HCT116 (cell line): ENCODE measurements around the gene PLEKHM3. TPM values are rescaled to one million over a fixed set of nuclear protein-coding genes. Genes with fewer than 3 reads are reported as not detected.

Source experiments
- ATAC-seq: fragments of 200-7000 bp; cut with Tn5 transposase; 2 replicates; pipeline ENCODE4 v1.9.1; 2020; ENCODE audit warnings: mild to moderate bottlenecking, moderate library complexity
- BruUV-seq: library from RNA; stranded (reverse); fragments of 400-500 nt; replicated peaks from 2 replicates; lab custom pipeline; 2021; lab: Mats Ljungman, UMichigan
- CTCF ChIA-PET: fragments of 300-600 bp; sonication (Branson Sonifier 250); formaldehyde crosslinking; loops from one replicate; lab custom pipeline; 2021; ENCODE audit warnings: antibody characterized with exemption; lab: Charles Lee
- POLR2A ChIA-PET: fragments of 300-600, 350-600 bp; sonication (Branson Sonifier 250); formaldehyde crosslinking; loops from one replicate; lab custom pipeline; 2021; ENCODE audit warnings: antibody characterized with exemption; lab: Charles Lee
- RAD21 ChIA-PET, 2 experiments: fragments of 300-600 bp; sonication (Branson Sonifier 250); formaldehyde crosslinking; loops; one replicate each; lab custom pipeline; 2023; ENCODE audit warnings: low total read pairs in 2 of 2; ENCODE audit not compliant: uncharacterized antibody in 2 of 2, unreplicated experiment in 2 of 2, low non-redundant PET in 1 of 2; lab: Charles Lee
- DNase-seq: peaks from one replicate; pipeline ENCODE4 v3.0.0-alpha.2; 2010; ENCODE audit warnings: low read depth, low spot score
- H2AFZ ChIP-seq: fragments of 200-600 bp; shearing (Covaris generic), sonication (generic); 2 replicates; pipeline ENCODE4 v1.6.1; 2017; ENCODE audit warnings: low read depth, mixed run types, mixed read lengths, antibody characterized with exemption, low read length; ENCODE audit not compliant: poor library complexity, severe bottlenecking
- H3K27ac ChIP-seq: 2 replicates; pipeline ENCODE4 v1.5.1; 2012; ENCODE audit warnings: low read depth, low read length
- H3K27me3 ChIP-seq: fragments of 200-600 bp; sonication (generic); 2 replicates; pipeline ENCODE4 v1.6.1; 2016; ENCODE audit warnings: mixed run types, low read length, mixed read lengths; ENCODE audit not compliant: insufficient read depth
- H3K36me3 ChIP-seq, 2 experiments: fragments of 200-500 bp in 1 of 2; fragments of 200-600 bp in 1 of 2; sonication (Bioruptor generic) in 1 of 2; sonication (generic) in 1 of 2; 2 replicates each; pipeline versions ENCODE4 v1.5.1 to v1.6.1; 2014 to 2016; ENCODE audit warnings: low read length in 2 of 2, inconsistent platforms in 1 of 2, mixed read lengths in 1 of 2, mixed run types in 1 of 2; ENCODE audit not compliant: insufficient read depth in 2 of 2, control insufficient read depth in 1 of 2
- H3K4me1 ChIP-seq, 2 experiments: fragments of 200-600 bp in 1 of 2; sonication (generic) in 1 of 2; 2 replicates each; pipeline versions ENCODE4 v1.5.1 to v1.6.1; 2012 to 2017; ENCODE audit warnings: low read length in 2 of 2, inconsistent platforms in 1 of 2, mild to moderate bottlenecking in 1 of 2, mixed read lengths in 1 of 2, mixed run types in 1 of 2, moderate library complexity in 1 of 2; ENCODE audit not compliant: insufficient read depth in 2 of 2, control insufficient read depth in 1 of 2
- H3K4me2 ChIP-seq: fragments of 200-600 bp; sonication (generic); 2 replicates; pipeline ENCODE4 v1.6.1; 2017; ENCODE audit warnings: mixed run types, low read length, mixed read lengths
- H3K4me3 ChIP-seq, 2 experiments: fragments of 200-600 bp in 1 of 2; sonication (generic) in 1 of 2; replicated peaks in 1 of 2; 2 replicates each; pipeline ENCODE4 v1.5.1; 2011 to 2016; ENCODE audit warnings: low read length in 2 of 2, control low read depth in 1 of 2, low read depth in 1 of 2, mild to moderate bottlenecking in 1 of 2, mixed read lengths in 1 of 2, mixed run types in 1 of 2
- H3K79me2 ChIP-seq: fragments of 200-600 bp; sonication (generic); 2 replicates; pipeline ENCODE4 v1.6.1; 2017; ENCODE audit warnings: mild to moderate bottlenecking, mixed run types, low read length, moderate library complexity, mixed read lengths; ENCODE audit not compliant: insufficient read depth
- H3K9ac ChIP-seq: fragments of 200-600 bp; sonication (generic); 2 replicates; pipeline ENCODE4 v1.6.1; 2016; ENCODE audit warnings: low read length, mixed read lengths
- H3K9me2 ChIP-seq: fragments of 200-600 bp; sonication (generic), shearing (Covaris generic); 2 replicates; pipeline ENCODE4 v1.6.1; 2017; ENCODE audit warnings: mixed run types, mild to moderate bottlenecking, moderate library complexity; ENCODE audit not compliant: insufficient read depth
- H3K9me3 ChIP-seq, 2 experiments: fragments of 200-500 bp in 1 of 2; fragments of 200-600 bp in 1 of 2; sonication (Bioruptor generic) in 1 of 2; sonication (generic) in 1 of 2; 2 replicates each; pipeline ENCODE4 v1.6.1; 2014 to 2017; ENCODE audit warnings: low read length in 2 of 2, mixed read lengths in 2 of 2, inconsistent platforms in 1 of 2, low read depth in 1 of 2, mild to moderate bottlenecking in 1 of 2, mixed run types in 1 of 2, moderate library complexity in 1 of 2; ENCODE audit not compliant: control insufficient read depth in 1 of 2, insufficient read depth in 1 of 2
- H4K20me1 ChIP-seq: fragments of 200-600 bp; sonication (generic), shearing (Covaris generic); 2 replicates; pipeline ENCODE4 v1.6.1; 2017; ENCODE audit warnings: mixed run types, mild to moderate bottlenecking, moderate library complexity; ENCODE audit not compliant: insufficient read depth
- RAD21 ChIP-seq: IDR thresholded peaks from 2 replicates; pipeline ENCODE4 v1.6.1; 2012; ENCODE audit warnings: low read depth, mild to moderate bottlenecking
- intact Hi-C: fragments of 100-400 bp; cut with micrococcal nuclease; formaldehyde crosslinking; loops from 2 replicates; pipeline ENCODE4 v1.10.0; 2022
- total RNA-seq: library from RNA; stranded (reverse); gene quantifications from one replicate; pipeline ENCODE4 v1.2.1, GENCODE V29; 2021; ENCODE audit not compliant: unreplicated experiment
- TF ChIP-seq, protein P1 (sequence below), 3 experiments: fragments of 200-600 bp in 1 of 3; sonication (generic) in 1 of 3; IDR thresholded peaks in 2 of 3; conservative IDR thresholded peaks in 1 of 3; 2 replicates each; pipeline ENCODE4 v1.5.1; 2012 to 2017; ENCODE audit warnings: low read depth in 2 of 3, low read length in 2 of 3, antibody characterized with exemption in 1 of 3, borderline replicate concordance in 1 of 3, control low read depth in 1 of 3, mild to moderate bottlenecking in 1 of 3, mixed read lengths in 1 of 3, mixed run types in 1 of 3, moderate library complexity in 1 of 3; ENCODE audit not compliant: insufficient read depth in 1 of 3
- TF ChIP-seq, protein P2 (sequence below): IDR thresholded peaks from 2 replicates; pipeline ENCODE4 v1.6.1; 2012; ENCODE audit warnings: low read depth

Gene PLEKHM3
- total RNA-seq, 1 experiment from 2014 or later = 6.3 TPM

DNA sequence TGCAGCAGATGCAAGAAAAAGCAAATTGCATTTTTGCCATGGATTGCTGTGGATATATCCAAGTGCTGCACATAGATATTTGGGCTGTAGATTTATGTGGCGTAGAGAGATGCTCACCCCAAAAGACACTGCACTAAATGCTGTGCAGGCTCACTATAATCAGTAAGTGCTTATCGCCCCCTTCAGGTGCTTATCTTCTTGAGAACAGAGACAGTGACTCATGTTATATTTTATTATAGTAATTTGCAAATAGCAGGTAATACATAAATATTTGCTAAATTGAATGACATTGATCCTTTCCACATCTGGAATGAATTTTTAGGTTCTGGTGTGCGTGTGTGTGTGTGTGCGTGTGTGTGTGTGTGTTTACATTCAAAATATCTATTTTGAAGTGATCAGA is 36.8 kb upstream of the PLEKHM3 start:
- H3K9ac ChIP-seq = no peak overlapping the region
- TF ChIP-seq RAD21 = peak; percentile 73
- TF ChIP-seq, protein P1, sequence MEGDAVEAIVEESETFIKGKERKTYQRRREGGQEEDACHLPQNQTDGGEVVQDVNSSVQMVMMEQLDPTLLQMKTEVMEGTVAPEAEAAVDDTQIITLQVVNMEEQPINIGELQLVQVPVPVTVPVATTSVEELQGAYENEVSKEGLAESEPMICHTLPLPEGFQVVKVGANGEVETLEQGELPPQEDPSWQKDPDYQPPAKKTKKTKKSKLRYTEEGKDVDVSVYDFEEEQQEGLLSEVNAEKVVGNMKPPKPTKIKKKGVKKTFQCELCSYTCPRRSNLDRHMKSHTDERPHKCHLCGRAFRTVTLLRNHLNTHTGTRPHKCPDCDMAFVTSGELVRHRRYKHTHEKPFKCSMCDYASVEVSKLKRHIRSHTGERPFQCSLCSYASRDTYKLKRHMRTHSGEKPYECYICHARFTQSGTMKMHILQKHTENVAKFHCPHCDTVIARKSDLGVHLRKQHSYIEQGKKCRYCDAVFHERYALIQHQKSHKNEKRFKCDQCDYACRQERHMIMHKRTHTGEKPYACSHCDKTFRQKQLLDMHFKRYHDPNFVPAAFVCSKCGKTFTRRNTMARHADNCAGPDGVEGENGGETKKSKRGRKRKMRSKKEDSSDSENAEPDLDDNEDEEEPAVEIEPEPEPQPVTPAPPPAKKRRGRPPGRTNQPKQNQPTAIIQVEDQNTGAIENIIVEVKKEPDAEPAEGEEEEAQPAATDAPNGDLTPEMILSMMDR (IDR thresholded peaks at IDR 0.05 in 2 of 3, conservative IDR thresholded peaks at IDR 0.05 in 1 of 3; ENCODE audit: borderline replicate concordance in 1 of 3, insufficient read depth in 1 of 3, low read depth in 2 of 3, low read length in 2 of 3) = peak; percentile 48 to 64 (median 61); a peak in 5 of 6 replicates
- TF ChIP-seq, protein P2, sequence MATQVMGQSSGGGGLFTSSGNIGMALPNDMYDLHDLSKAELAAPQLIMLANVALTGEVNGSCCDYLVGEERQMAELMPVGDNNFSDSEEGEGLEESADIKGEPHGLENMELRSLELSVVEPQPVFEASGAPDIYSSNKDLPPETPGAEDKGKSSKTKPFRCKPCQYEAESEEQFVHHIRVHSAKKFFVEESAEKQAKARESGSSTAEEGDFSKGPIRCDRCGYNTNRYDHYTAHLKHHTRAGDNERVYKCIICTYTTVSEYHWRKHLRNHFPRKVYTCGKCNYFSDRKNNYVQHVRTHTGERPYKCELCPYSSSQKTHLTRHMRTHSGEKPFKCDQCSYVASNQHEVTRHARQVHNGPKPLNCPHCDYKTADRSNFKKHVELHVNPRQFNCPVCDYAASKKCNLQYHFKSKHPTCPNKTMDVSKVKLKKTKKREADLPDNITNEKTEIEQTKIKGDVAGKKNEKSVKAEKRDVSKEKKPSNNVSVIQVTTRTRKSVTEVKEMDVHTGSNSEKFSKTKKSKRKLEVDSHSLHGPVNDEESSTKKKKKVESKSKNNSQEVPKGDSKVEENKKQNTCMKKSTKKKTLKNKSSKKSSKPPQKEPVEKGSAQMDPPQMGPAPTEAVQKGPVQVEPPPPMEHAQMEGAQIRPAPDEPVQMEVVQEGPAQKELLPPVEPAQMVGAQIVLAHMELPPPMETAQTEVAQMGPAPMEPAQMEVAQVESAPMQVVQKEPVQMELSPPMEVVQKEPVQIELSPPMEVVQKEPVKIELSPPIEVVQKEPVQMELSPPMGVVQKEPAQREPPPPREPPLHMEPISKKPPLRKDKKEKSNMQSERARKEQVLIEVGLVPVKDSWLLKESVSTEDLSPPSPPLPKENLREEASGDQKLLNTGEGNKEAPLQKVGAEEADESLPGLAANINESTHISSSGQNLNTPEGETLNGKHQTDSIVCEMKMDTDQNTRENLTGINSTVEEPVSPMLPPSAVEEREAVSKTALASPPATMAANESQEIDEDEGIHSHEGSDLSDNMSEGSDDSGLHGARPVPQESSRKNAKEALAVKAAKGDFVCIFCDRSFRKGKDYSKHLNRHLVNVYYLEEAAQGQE = no peak
- TF ChIP-seq, all 23 proteins: peak for 2
- Histone ChIP-seq H3K4me3 (no peak overlapping the region), H3K4me1 (peaks cover 0 to 6% of the 10 kb centered on the region in 2 experiments; a peak in 2 of 4 replicates), H4K20me1 (no peaks in the 10 kb centered on the region), H3K9me3 (no peaks in the 10 kb centered on the region), H3K79me2 (no peaks in the 10 kb centered on the region), H2AFZ (no peak overlapping the region), H3K27me3 (no peaks in the 10 kb centered on the region), H3K27ac (no peak overlapping the region), H3K4me2 (no peak overlapping the region), H3K36me3 (no peaks in the 10 kb centered on the region), H3K9me2 (no peaks in the 10 kb centered on the region)
- BruUV-seq = no TSS peak
- POLR2A ChIA-PET = no interaction called here
- ATAC-seq (peak; percentile 86), DNase-seq (peak; percentile 26)
- CTCF ChIA-PET = no interaction called here
- intact Hi-C loops = loop anchor here (1.0 kb wide), 1 partner anchor 316 kb away; no protein-coding TSS in a partner anchor
- RAD21 ChIA-PET = no interaction called here
